Heart left ventricle (tissue), 13 donors: ENCODE data around the gene PGF.

ENCODE experiments used
- POLR2A ChIP-seq, 2 donors: fragments of 450-650 bp; IDR thresholded peaks; one replicate each; pipeline ENCODE4 v1.6.1; 2017; ENCODE audit warnings: antibody characterized with exemption in 2 of 2, mild to moderate bottlenecking in 2 of 2, moderate library complexity in 2 of 2
- TF ChIP-seq, protein P1 (sequence below), 12 donors: fragments of 200-600 bp; sonication (generic) in 4 of 12; IDR thresholded peaks; one replicate each; pipeline versions ENCODE4 v1.5.0 to v1.8.0; 2018 to 2022; ENCODE audit warnings: antibody characterized with exemption in 12 of 12, mild to moderate bottlenecking in 5 of 12
- donor health status: ischemic (EF 13 %, LVEDD 7.1; RV severe dilation, severe dysfunction).
- donor health status: DM: no; HTN: yes; CAD: no.
- donor health status: DM: no; HTN: no; CAD: no.
- donor health status: ischemic (EF 25% LVEDD 6.9; RV normal size, moderate dysfunction).
- donor health status: ischemic (EF 25% LVEDD 5.7; RV mildly dilated, moderate dysfunction).
- donor health status: ischemic (EF 35%, LVEDD 5.7; RV mildly dilated, moderate dysfunction).
- donor health status: nonischemic (EF 11% LVEDD 7.7; RV severe dilation, severe dysfunction).
- donor health status: DM: yes; HTN: yes; CAD: no.
- donor health status: PGD.
- donor health status: ischemic (EF 29% LVEDD 5.4; RV normal size, mild dysfunction).
- donor health status: nonischemic (EF 23%, LVEDD 6.1; RV moderate dilation, normal function).

DNA sequence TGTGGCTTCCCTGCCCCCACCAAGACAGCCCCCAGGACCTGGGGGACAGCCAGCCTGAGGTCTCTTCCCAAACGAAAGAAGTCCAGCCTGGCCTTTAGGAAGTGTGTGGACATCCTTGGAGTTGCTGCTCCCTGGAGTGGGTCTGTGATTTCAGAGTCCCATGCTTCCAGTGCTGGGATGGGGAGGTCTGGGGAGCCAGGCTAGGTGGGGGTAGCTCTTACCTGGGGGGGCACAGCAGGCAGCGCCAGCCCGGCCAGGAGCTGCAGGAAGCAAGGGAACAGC lies 509 bp downstream of the PGF start:
- TF ChIP-seq, protein P1, sequence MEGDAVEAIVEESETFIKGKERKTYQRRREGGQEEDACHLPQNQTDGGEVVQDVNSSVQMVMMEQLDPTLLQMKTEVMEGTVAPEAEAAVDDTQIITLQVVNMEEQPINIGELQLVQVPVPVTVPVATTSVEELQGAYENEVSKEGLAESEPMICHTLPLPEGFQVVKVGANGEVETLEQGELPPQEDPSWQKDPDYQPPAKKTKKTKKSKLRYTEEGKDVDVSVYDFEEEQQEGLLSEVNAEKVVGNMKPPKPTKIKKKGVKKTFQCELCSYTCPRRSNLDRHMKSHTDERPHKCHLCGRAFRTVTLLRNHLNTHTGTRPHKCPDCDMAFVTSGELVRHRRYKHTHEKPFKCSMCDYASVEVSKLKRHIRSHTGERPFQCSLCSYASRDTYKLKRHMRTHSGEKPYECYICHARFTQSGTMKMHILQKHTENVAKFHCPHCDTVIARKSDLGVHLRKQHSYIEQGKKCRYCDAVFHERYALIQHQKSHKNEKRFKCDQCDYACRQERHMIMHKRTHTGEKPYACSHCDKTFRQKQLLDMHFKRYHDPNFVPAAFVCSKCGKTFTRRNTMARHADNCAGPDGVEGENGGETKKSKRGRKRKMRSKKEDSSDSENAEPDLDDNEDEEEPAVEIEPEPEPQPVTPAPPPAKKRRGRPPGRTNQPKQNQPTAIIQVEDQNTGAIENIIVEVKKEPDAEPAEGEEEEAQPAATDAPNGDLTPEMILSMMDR (IDR thresholded peaks at IDR 0.05): no peak
- no peak for TF ChIP-seq POLR2A (IDR thresholded peaks at IDR 0.05)
